Limb (tissue), 2 donors: Measurements from ENCODE around the gene TCF25.
A peak's percentile ranks its signal among the peaks of the same experiment; 100 is the strongest.

Experiments used
- DNase-seq, 2 donors: peaks; one replicate each; pipeline ENCODE4 v3.0.0-alpha.2; 2016; ENCODE audit errors: extremely low spot score in 2 of 2

Gene TCF25

GRCh38 chr16:89843409-89844350 lies 29.7 kb upstream of the TCF25 start:
- DNase-seq: no peak

- DNase-seq: no peak
These were observed 28.6 kb upstream of the TCF25 start for GRCh38 chr16:89844739-89845339.

GRCh38 chr16:89845417-89845816 lies 28.0 kb upstream of the TCF25 start:
- DNase-seq: no peak

GRCh38 chr16:89847051-89847939 lies 26.1 kb upstream of the TCF25 start:
- DNase-seq: no peak

GRCh38 chr16:89847940-89848297 lies 25.5 kb upstream of the TCF25 start:
- no peak for DNase-seq

- no peak for DNase-seq
These were observed 24.4 kb upstream of the TCF25 start for GRCh38 chr16:89848974-89849373.

- DNase-seq: no peak
These were observed 19.9 kb upstream of the TCF25 start for GRCh38 chr16:89853306-89853993.

- no peak for DNase-seq
These were observed 18.0 kb upstream of the TCF25 start for GRCh38 chr16:89855301-89855945.

GRCh38 chr16:89855986-89856385 lies 17.4 kb upstream of the TCF25 start:
- DNase-seq: no peak

- DNase-seq: no peak
These were observed 14.3 kb upstream of the TCF25 start for GRCh38 chr16:89858973-89859614.

- DNase-seq: no peak
These were observed 13.8 kb upstream of the TCF25 start for GRCh38 chr16:89859615-89860007.

- DNase-seq: peak in 1 of 2 donors; percentile 75
These were observed 12.6 kb upstream of the TCF25 start for GRCh38 chr16:89860747-89861304.

GRCh38 chr16:89861648-89862047 lies 11.7 kb upstream of the TCF25 start:
- DNase-seq: no peak

- DNase-seq: no peak
These were observed 10.7 kb upstream of the TCF25 start for GRCh38 chr16:89862732-89863131.

GRCh38 chr16:89863741-89864526 lies 9.5 kb upstream of the TCF25 start:
- DNase-seq: no peak

- DNase-seq: no peak
These were observed 8.9 kb upstream of the TCF25 start for GRCh38 chr16:89864527-89864820.

GRCh38 chr16:89867918-89868317 lies 5.5 kb upstream of the TCF25 start:
- no peak for DNase-seq

GRCh38 chr16:89869911-89870310 lies 3.5 kb upstream of the TCF25 start:
- no peak for DNase-seq

GRCh38 chr16:89870440-89870839 lies 3.0 kb upstream of the TCF25 start:
- no peak for DNase-seq
